ENCODE results near the gene IFITM1. TPM values are rescaled to one million over a fixed set of nuclear protein-coding genes. Genes with fewer than 3 reads are reported as not detected.

The IFITM1 gene
- total and polyA plus RNA-seq, 7 donors: 41.2 to 580 (median 91.5) TPM

DNA sequence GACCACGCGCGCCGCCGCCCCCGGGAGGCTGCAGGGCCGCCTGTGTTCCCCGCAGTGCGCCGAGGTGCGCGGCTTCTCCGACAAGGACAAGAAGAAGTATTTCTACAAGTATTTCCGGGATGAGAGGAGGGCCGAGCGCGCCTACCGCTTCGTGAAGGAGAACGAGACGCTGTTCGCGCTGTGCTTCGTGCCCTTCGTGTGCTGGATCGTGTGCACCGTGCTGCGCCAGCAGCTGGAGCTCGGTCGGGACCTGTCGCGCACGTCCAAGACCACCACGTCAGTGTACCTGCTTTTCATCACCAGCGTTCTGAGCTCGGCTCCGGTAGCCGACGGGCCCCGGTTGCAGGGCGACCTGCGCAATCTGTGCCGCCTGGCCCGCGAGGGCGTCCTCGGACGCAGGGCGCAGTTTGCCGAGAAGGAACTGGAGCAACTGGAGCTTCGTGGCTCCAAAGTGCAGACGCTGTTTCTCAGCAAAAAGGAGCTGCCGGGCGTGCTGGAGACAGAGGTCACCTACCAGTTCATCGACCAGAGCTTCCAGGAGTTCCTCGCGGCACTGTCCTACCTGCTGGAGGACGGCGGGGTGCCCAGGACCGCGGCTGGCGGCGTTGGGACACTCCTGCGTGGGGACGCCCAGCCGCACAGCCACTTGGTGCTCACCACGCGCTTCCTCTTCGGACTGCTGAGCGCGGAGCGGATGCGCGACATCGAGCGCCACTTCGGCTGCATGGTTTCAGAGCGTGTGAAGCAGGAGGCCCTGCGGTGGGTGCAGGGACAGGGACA is 32.9 kb upstream of the IFITM1 start:
- H3K27ac ChIP-seq: no peak overlapping the region
- TF ChIP-seq EP300 (IDR thresholded peaks at IDR 0.05) (no peak), POLR2AphosphoS5 (IDR thresholded peaks at IDR 0.05) (no peak), CTCF (IDR thresholded peaks at IDR 0.05) (no peak), POLR2A (IDR thresholded peaks at IDR 0.05) (no peak)
- H3K4me3 ChIP-seq: peak overlapping the region in 3 of 4 donors; percentile 3 to 32 (median 22)
- no peaks in the 10 kb centered on the region for H3K9me3 ChIP-seq
- peaks cover 46 to 84% (median 69%) of the 10 kb centered on the region in 3 donors for H3K27me3 ChIP-seq
- peak; percentile 56 for DNase-seq
- WGBS, 2 donors: 8 to 11% methylated on average over 79 of the region's 79 CpGs
- intact Hi-C loops (cut with DNase I): no loop called here
- peaks cover 0 to 31% (median 26%) of the 10 kb centered on the region in 4 donors for H3K4me1 ChIP-seq
- H3K36me3 ChIP-seq: no peaks in the 10 kb centered on the region

- no peak for DNase-seq
- 38 to 40% methylated on average over 26 of the region's 26 CpGs for WGBS, 2 donors
Measured at GRCh38 chr11:281486-282161, 32.2 kb upstream of the IFITM1 start.

DNA sequence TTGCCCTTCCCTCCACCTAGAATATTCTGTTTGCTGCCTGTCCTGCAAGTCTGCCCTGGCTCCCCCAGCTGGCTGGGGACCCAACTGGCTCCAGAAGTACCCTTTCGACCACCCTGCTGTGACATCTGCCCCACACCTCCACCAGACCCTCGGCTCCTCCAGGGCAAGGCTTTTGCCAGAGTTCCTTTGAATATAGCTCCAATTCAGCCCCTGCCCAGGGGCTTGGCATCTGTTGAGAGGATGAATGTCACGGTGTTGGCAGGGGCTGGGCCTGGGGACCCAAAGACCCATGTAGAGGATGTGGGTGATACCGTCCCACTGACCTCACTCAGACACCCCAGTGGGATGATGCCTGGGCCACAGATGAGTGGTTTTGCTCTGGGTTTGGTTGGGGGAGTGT is 31.7 kb upstream of the IFITM1 start:
- Histone ChIP-seq H3K4me1 (peaks cover 0 to 31% (median 26%) of the 10 kb centered on the region in 4 donors), H3K9me3 (no peaks in the 10 kb centered on the region), H3K27me3 (peaks cover 46 to 88% (median 71%) of the 10 kb centered on the region in 3 donors), H3K27ac (no peak overlapping the region), H3K4me3 (no peak overlapping the region), H3K36me3 (no peaks in the 10 kb centered on the region)
- WGBS, 2 donors: 58 to 73% methylated on average over 4 of the region's 4 CpGs
- TF ChIP-seq POLR2A (IDR thresholded peaks at IDR 0.05): no peak
- no peak for TF ChIP-seq EP300 (IDR thresholded peaks at IDR 0.05)
- no peak for TF ChIP-seq POLR2AphosphoS5 (IDR thresholded peaks at IDR 0.05)
- no peak for TF ChIP-seq CTCF (IDR thresholded peaks at IDR 0.05)
- intact Hi-C loops (cut with DNase I): no loop called here
- peak; percentile 56 for DNase-seq

More at GRCh38 chr11:281486-282161, 32.2 kb upstream of the IFITM1 start:
- TF ChIP-seq EP300 (IDR thresholded peaks at IDR 0.05) (no peak), POLR2A (IDR thresholded peaks at IDR 0.05) (no peak), POLR2AphosphoS5 (IDR thresholded peaks at IDR 0.05) (no peak), CTCF (IDR thresholded peaks at IDR 0.05) (no peak)
- H3K27me3 ChIP-seq: peaks cover 46 to 85% (median 71%) of the 10 kb centered on the region in 3 donors
- H3K4me1 ChIP-seq: peaks cover 0 to 31% (median 26%) of the 10 kb centered on the region in 4 donors
- H3K27ac ChIP-seq: no peak overlapping the region
- H3K4me3 ChIP-seq: no peak overlapping the region
- intact Hi-C loops (cut with DNase I): no loop called here
- H3K36me3 ChIP-seq: no peaks in the 10 kb centered on the region
- H3K9me3 ChIP-seq: no peaks in the 10 kb centered on the region

DNA sequence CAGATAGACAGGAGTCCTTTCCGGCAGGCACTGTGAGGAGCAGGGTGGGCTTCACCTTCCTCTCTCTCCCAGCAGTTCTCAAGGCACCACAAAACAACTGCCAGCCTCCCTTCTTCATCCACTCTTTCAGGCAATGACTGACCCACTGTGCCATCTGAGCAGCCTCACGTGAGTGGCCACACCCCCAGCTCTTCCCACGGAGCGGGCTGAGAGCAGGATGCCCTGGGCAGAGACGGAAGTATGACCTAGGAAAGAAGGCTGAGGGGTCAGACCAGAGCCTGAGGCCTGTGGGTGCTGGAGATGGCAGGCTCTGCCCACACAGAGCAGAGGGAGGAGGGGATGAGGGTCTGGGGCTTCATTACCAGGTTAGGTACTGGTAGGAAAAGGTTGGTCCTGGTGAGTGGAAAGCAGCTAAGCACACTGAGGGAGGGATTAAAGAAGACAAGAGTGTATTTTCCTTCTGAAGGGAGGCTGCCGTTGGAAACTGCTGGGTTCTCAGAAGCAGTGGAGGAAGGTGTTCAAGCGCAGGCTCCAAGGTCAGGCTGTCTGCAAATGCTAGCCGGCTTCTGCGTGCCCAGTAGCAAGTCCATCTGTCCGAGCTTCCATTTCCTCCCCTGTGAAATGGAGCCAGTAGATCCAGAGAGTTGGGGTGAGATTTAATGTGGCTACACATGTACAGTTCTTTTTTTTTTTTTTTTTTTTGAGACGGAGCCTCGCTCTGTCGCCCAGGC is 31.0 kb upstream of the IFITM1 start:
- 69 to 72% methylated on average over 13 of the region's 13 CpGs for WGBS, 2 donors
- peaks cover 0 to 32% (median 27%) of the 10 kb centered on the region in 4 donors for H3K4me1 ChIP-seq
- intact Hi-C loops (cut with DNase I): no loop called here
- H3K36me3 ChIP-seq: no peaks in the 10 kb centered on the region
- H3K4me3 ChIP-seq: no peak overlapping the region
- TF ChIP-seq EP300 (IDR thresholded peaks at IDR 0.05) (no peak), POLR2A (IDR thresholded peaks at IDR 0.05) (no peak), CTCF (IDR thresholded peaks at IDR 0.05) (no peak), POLR2AphosphoS5 (IDR thresholded peaks at IDR 0.05) (no peak)
- peaks cover 46 to 90% (median 71%) of the 10 kb centered on the region in 3 donors for H3K27me3 ChIP-seq
- H3K27ac ChIP-seq: no peak overlapping the region
- H3K9me3 ChIP-seq: no peaks in the 10 kb centered on the region
- no peak for DNase-seq
